NCI-H510A (cell line): ENCODE results near the gene PTPRT.

Experiments used
- DNase-seq: peaks from one replicate; lab custom pipeline; 2025; lab: John Stamatoyannopoulos, UW

PTPRT gene

GRCh38 chr20:42113236-42113635, 1076.5 kb downstream of the PTPRT start:
- DNase-seq, result no peak

- no peak for DNase-seq
These were observed 1077.5 kb downstream of the PTPRT start for GRCh38 chr20:42112161-42112560.

- no peak for DNase-seq
These were observed 1078.4 kb downstream of the PTPRT start for GRCh38 chr20:42111349-42111748.

DNA sequence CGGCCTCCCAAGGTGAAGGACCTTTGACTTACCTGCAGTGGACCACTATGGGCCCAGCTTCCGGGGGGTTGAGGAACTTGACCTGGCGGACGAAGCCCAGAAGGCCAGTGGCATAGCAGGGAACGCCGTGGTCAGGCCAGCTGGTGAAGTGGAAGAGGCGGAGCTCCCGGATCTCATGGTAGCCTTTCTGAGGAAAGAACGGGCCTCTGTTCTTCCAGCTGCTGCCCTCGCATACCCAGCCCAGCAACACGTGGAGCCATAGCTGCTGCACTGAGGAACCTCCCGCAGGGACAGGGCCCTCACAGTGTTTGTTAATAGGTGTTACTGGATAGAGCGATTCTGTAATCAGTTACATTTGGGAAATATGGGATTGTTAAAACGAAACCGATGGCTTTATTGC, 1079.4 kb downstream of the PTPRT start:
- DNase-seq, result no peak

- no peak for DNase-seq
These were observed 1087.7 kb downstream of the PTPRT start for GRCh38 chr20:42102000-42102399.

- no peak for DNase-seq
These were observed 1089.5 kb downstream of the PTPRT start for GRCh38 chr20:42100137-42100704.

- no peak for DNase-seq
These were observed 1090.6 kb downstream of the PTPRT start for GRCh38 chr20:42099101-42099500.

DNA sequence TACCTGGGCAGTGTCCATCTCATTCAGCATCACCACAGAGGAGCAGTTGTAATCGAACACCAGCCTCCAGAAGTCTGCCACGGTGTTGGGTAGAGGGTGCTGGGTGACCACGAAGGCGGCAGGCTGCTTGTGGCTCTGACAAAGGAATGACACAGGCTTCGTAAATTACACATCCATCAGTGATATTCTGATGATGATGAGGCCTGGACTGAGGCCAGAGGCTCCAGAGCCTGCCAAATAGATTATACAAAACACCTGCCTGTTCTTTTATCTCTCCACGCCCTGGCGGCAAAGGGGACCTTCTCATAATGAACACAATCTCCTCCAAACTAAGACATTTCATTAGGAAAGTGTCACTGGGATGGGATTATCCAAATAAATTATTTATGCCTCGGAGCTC, 1091.3 kb downstream of the PTPRT start:
- peak; percentile 53 for DNase-seq

DNA sequence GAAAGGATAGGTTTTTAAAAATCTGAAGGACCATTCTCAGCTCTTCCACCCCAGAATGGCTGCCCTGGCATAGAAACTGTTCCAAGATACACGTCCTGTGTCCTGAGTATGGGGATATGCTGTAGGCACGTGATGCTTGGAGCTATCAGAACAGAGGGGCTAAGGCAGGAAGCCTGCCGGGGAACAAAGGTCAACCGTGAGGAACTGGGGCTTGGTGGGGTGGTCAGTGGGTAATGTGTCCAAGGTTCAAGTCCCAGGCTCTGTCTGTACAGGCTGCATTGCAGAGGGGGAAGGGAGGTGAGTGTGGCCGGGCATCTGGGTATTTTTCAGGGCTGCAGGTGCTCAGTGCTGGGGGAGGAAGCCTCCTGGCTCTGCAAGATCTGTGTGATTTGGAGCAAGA, 1092.0 kb downstream of the PTPRT start:
- no peak for DNase-seq

DNA sequence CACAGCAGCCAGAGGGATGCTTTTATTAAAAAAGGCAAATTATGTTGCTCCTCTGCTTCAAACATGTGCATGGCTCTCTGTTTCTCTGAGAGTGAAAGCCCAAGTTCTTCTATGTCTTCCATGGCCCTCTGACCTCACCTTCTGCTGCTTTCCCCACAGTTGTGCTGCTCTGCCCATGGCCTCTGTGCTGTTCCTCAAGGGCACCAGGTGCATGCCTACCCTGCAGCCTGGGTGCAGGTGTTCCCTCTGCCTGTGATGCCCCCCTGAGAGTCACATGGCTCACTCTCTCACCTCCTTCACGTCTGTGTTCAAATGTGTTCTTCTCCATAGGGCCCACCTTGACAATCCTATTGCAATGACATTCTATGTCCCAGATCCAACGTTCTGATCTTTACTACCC, 1094.5 kb downstream of the PTPRT start:
- DNase-seq, result no peak

DNA sequence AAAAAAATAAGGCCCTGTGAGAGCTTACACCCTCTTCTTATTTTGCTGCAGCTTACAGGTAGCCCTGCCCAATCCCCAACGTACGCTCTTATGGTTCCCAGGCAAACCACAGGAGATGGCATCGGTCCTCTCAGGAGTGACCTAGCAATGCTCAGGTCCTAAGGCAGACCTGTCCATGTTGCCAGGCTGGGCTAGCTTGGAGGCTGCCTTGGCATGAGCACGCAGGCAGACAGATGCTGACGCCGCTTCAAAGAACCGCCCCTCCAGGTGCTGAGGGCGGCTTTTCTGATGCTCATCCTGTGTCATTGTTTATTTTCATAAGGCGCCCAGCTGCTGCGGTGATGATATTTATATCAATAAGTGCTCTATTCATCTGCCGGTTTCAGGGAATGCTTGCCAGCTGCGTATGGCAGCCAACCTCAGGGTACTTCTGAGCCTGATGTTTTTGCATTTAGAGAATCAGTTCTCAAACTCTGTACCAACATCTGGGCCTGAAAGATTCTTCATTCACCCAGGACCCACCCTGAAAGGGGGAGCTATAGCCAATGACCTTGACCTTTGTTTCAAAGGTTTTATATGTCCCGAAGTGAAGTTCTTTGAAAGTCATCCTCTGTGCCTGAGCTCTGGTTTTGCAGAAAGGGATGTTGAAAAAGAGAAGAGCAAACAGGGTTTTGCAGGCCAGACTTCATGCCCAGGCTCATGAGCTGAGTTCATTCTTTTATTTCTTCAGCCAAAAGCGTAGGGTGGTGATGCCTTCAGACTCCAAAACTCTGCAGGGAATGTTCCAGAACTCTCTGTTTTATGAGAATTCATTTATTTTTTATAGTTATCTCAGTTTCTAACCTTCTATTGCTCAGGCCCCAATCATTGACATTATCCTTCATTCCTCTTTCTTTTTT, 1095.9 kb downstream of the PTPRT start:
- peak; percentile 84 for DNase-seq

DNA sequence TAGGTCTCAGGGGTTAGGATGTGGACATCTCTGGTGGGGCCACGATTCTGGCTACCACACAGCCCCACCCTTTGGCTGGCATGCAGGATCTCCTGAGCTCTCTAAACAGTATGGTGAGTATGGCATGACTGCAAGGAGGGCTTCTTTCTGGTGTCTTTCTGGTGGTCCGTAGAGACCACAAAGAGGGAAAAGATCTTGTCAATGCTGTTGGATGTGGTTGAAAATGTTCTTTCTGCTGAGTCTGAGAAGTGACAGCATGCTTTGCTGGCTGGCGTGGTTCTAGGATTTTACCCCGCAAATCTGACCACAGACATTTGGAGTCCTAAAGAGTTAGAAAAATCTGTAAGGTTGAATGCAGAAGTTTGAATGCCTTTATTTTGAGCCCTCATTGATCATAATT, 1096.7 kb downstream of the PTPRT start:
- DNase-seq, result no peak

DNA sequence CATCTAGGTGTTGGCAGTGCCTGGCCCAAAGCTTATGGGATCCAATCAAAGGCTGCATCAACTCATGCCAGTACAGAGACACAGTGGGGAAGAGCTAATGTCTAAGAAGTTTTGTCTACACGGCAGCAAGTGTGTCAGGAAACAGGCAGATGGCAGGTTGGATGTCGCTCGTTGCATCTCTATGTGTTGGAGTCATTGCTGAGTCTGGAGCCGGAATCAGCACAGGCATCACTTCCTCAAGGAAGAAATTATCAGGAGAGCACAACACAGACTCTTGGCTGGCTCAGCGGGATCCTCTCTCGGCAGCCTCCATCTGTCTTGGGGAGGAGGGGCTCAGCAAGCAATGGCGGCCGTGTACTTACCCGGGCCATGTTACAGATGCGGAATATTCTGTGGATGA, 1104.3 kb downstream of the PTPRT start:
- no peak for DNase-seq

DNA sequence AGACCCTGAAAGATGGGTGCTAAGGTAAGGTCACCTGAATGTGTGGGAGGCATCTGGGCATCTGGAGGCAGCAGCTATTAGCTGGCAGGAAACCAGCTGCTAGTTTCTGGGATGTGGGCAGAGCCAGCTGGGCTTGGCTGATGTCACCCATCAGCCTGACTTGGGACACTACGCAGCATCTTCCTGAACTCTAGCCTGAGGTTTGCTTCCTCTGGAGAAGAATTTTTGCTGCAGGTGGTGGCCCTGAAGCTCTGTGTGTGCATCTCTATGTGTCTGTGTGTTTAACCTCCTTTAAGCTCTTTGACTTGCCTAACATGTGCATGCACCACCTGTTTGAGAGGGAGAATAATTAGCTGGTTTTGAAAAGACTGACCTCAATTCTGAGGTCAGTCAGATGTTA, 1106.4 kb downstream of the PTPRT start:
- DNase-seq, result no peak

DNA sequence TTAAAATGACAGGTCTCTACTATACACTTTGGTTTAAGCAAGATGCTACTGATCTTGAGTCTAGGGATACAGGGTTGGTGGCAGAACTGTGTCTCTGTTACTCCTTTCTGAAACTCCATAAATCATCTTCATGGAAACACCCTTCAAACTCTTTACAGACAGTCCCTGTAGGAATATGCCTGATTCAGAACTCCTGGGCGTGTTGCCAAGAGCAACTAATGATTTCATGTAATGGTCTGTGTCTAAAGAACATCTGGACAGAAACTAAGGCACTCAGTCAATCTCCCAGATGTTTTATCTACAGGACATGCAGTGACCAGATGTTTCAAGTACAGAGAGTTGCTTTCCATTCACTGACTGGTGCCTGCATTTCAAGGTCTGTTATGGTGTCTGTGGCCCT, 1107.1 kb downstream of the PTPRT start:
- no peak for DNase-seq

DNA sequence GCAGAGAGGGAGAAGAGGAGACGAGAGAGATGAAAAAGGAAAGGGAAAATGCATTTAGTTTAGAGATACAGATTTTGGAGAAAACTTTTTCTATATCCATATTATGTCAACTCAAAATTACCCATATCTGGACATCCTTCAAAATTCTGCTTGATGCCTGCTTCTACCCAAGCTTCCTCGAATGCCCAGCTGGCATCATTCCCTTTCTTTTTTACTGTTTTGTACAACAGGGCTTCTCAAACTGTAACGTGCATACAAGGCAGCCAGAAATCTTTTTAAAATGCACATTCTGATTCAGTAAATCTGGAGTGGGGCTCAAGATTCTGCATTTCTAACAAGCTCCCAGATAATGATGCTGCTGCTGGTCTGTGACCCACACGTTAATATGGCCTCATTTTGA, 1108.8 kb downstream of the PTPRT start:
- no peak for DNase-seq

GRCh38 chr20:42074944-42075343, 1114.8 kb downstream of the PTPRT start:
- no peak for DNase-seq

DNA sequence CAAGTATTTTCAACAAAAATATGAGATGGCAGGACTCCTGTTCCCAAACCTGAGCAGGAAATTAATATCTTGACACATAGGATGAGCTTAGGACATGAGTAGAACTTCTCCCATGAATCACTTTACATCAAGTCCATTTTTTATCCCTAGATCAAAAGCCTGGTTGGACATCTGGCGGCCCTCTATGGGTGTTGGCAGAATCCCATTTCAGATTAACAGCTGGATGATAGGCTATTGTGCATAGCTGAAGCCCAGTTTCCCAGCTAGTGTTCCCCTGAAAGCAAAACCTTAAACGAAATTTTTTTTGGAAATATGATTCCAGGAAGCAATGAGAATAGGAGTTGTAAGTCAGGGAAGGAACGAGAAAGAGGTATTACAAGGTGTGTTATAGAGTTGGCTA, 1122.1 kb downstream of the PTPRT start:
- no peak for DNase-seq

DNA sequence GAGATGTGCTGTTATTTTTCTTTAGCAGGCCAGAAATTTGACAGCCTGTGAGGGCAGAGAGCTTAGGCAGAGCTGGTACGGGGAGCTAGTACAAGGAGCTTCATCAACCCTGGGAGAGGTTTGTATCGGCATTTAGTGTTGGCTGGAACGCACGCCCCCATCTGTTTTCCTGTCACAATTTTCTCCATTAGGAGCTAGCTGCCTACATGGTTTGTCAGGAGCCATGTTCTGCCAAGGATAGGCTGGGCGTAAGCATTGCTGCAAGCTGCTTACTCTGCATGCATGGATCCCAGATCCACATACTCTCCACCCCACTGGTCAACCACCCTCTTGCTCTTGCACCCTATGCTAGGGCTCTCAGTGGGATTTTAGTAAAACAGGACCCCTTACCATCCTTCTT, 1122.5 kb downstream of the PTPRT start:
- no peak for DNase-seq

- no peak for DNase-seq
These were observed 1126.6 kb downstream of the PTPRT start for GRCh38 chr20:42063141-42063540.

- DNase-seq, result no peak
These were observed 1136.4 kb downstream of the PTPRT start for GRCh38 chr20:42053350-42053749.

DNA sequence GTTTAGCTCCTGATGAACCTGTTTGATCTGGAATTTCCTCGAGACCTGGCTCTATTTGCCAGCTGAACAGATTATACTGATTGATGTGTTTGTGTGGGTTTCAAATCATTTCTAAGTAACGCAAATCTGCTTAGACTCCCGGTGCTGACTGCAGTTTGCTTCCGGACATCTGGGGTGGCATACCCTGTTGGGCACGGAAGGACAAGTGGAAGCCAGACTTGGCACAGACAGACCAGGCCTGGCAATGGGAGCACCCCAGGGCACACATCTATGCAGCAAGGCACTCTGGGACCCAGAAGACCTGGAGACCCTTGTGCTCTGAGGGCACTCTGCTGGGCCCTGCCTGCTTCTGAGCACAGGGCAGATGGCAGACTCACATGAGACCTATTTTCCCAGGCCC, 1137.8 kb downstream of the PTPRT start:
- no peak for DNase-seq

- DNase-seq, result no peak
These were observed 1143.2 kb downstream of the PTPRT start for GRCh38 chr20:42046371-42047085.
